ENCODE data around the gene LAMA1.
"Not testable (repeated sequence)": the region's sequence is repeated elsewhere in the genome, so short reads cannot be mapped to it uniquely, and the experiment has no call there.

The LAMA1 gene

GRCh38 chr18:6940451-6940850 lies 177.1 kb downstream of the LAMA1 start:
- TF ChIP-seq CTCF (conservative IDR thresholded peaks at IDR 0.05; ENCODE audit: low read length) (no peak), EZH2phosphoT487 (IDR thresholded peaks at IDR 0.05; ENCODE audit: borderline replicate concordance) (no peak)
- Histone ChIP-seq H3K4me3 (ENCODE audit: low read length, poor library complexity, severe bottlenecking) (no peak overlapping the region), H4K20me1 (ENCODE audit: insufficient read depth, low read length, poor library complexity, severe bottlenecking) (no peaks in the 10 kb centered on the region), H2AFZ (ENCODE audit: low read length) (no peak overlapping the region), H3K9me2 (replicated peaks; ENCODE audit: low read depth, low read length) (no peaks in the 10 kb centered on the region), H3F3A (ENCODE audit: low read depth) (no peaks in the 10 kb centered on the region), H3K9me3 (ENCODE audit: insufficient read depth, low read depth, low read length) (no peaks in the 10 kb centered on the region; the same call in 1 of the 2 replicates), H3K9ac (ENCODE audit: low read depth, low read length, poor library complexity, severe bottlenecking) (no peak overlapping the region), H3K36me3 (ENCODE audit: insufficient read depth, low read length) (no peaks in the 10 kb centered on the region), H3K4me2 (ENCODE audit: low read depth, low read length, poor library complexity, severe bottlenecking) (no peak overlapping the region), H3K27me3 (ENCODE audit: insufficient read depth, low read length, poor library complexity, severe bottlenecking) (no peaks in the 10 kb centered on the region), H3K4me1 (ENCODE audit: insufficient read depth, low read length, poor library complexity, severe bottlenecking) (no peaks in the 10 kb centered on the region), H3K79me2 (ENCODE audit: insufficient read depth, low read length) (no peaks in the 10 kb centered on the region)

GRCh38 chr18:6939972-6940371 lies 177.6 kb downstream of the LAMA1 start:
- Histone ChIP-seq H3K9ac (ENCODE audit: low read depth, low read length, poor library complexity, severe bottlenecking) (no peak overlapping the region), H3K36me3 (ENCODE audit: insufficient read depth, low read length) (no peaks in the 10 kb centered on the region), H3K9me2 (replicated peaks; ENCODE audit: low read depth, low read length) (no peaks in the 10 kb centered on the region), H3F3A (ENCODE audit: low read depth) (no peaks in the 10 kb centered on the region), H3K4me1 (ENCODE audit: insufficient read depth, low read length, poor library complexity, severe bottlenecking) (no peaks in the 10 kb centered on the region), H3K27me3 (ENCODE audit: insufficient read depth, low read length, poor library complexity, severe bottlenecking) (no peaks in the 10 kb centered on the region), H3K4me2 (ENCODE audit: low read depth, low read length, poor library complexity, severe bottlenecking) (no peak overlapping the region), H3K4me3 (ENCODE audit: low read length, poor library complexity, severe bottlenecking) (no peak overlapping the region), H4K20me1 (ENCODE audit: insufficient read depth, low read length, poor library complexity, severe bottlenecking) (no peaks in the 10 kb centered on the region), H2AFZ (ENCODE audit: low read length) (no peak overlapping the region), H3K9me3 (ENCODE audit: insufficient read depth, low read depth, low read length) (no peaks in the 10 kb centered on the region; the same call in 1 of the 2 replicates), H3K79me2 (ENCODE audit: insufficient read depth, low read length) (no peaks in the 10 kb centered on the region)
- no peak for TF ChIP-seq EZH2phosphoT487 (IDR thresholded peaks at IDR 0.05; ENCODE audit: borderline replicate concordance)
- no peak for TF ChIP-seq CTCF (conservative IDR thresholded peaks at IDR 0.05; ENCODE audit: low read length)

- not testable (repeated sequence) for H3K4me1 ChIP-seq (ENCODE audit: insufficient read depth, low read length, poor library complexity, severe bottlenecking); H3K9ac ChIP-seq (ENCODE audit: low read depth, low read length, poor library complexity, severe bottlenecking); H3K4me3 ChIP-seq (ENCODE audit: low read length, poor library complexity, severe bottlenecking); H3K27me3 ChIP-seq (ENCODE audit: insufficient read depth, low read length, poor library complexity, severe bottlenecking); H4K20me1 ChIP-seq (ENCODE audit: insufficient read depth, low read length, poor library complexity, severe bottlenecking); H3F3A ChIP-seq (ENCODE audit: low read depth); H3K9me3 ChIP-seq (ENCODE audit: insufficient read depth, low read depth, low read length); H3K9me2 ChIP-seq (replicated peaks; ENCODE audit: low read depth, low read length); H2AFZ ChIP-seq (ENCODE audit: low read length); H3K79me2 ChIP-seq (ENCODE audit: insufficient read depth, low read length); H3K36me3 ChIP-seq (ENCODE audit: insufficient read depth, low read length); H3K4me2 ChIP-seq (ENCODE audit: low read depth, low read length, poor library complexity, severe bottlenecking)
These were observed 179.2 kb downstream of the LAMA1 start for GRCh38 chr18:6938403-6938802.

GRCh38 chr18:6938003-6938402 lies 179.6 kb downstream of the LAMA1 start:
- no peak overlapping the region for H3K4me3 ChIP-seq (ENCODE audit: low read length, poor library complexity, severe bottlenecking)
- no peak overlapping the region for H3K4me2 ChIP-seq (ENCODE audit: low read depth, low read length, poor library complexity, severe bottlenecking)
- no peaks in the 10 kb centered on the region for H4K20me1 ChIP-seq (ENCODE audit: insufficient read depth, low read length, poor library complexity, severe bottlenecking)
- TF ChIP-seq EZH2phosphoT487 (IDR thresholded peaks at IDR 0.05; ENCODE audit: borderline replicate concordance) (no peak), CTCF (conservative IDR thresholded peaks at IDR 0.05; ENCODE audit: low read length) (no peak)
- H3K27me3 ChIP-seq (ENCODE audit: insufficient read depth, low read length, poor library complexity, severe bottlenecking) = no peaks in the 10 kb centered on the region
- no peaks in the 10 kb centered on the region for H3K79me2 ChIP-seq (ENCODE audit: insufficient read depth, low read length)
- H2AFZ ChIP-seq (ENCODE audit: low read length) = no peak overlapping the region
- H3K36me3 ChIP-seq (ENCODE audit: insufficient read depth, low read length) = no peaks in the 10 kb centered on the region
- H3K4me1 ChIP-seq (ENCODE audit: insufficient read depth, low read length, poor library complexity, severe bottlenecking) = no peaks in the 10 kb centered on the region
- H3K9me3 ChIP-seq (ENCODE audit: insufficient read depth, low read depth, low read length) = no peaks in the 10 kb centered on the region; the same call in 1 of the 2 replicates
- H3K9me2 ChIP-seq (replicated peaks; ENCODE audit: low read depth, low read length) = no peaks in the 10 kb centered on the region
- no peak overlapping the region for H3K9ac ChIP-seq (ENCODE audit: low read depth, low read length, poor library complexity, severe bottlenecking)
- H3F3A ChIP-seq (ENCODE audit: low read depth) = no peaks in the 10 kb centered on the region

Measured in Loucy (cell line).